DOHH2 (cell line): ENCODE results near the gene ZSCAN22.

Experiments used
- CTCF ChIP-seq: fragments of 200-600 bp; sonication (generic); IDR thresholded peaks from one replicate; pipeline ENCODE4 v1.5.1; 2014; ENCODE audit warnings: antibody characterized with exemption, mild to moderate bottlenecking, low read depth, low read length; ENCODE audit not compliant: poor library complexity, severe bottlenecking
- EZH2phosphoT487 ChIP-seq: fragments of 200-600 bp; sonication (generic); IDR thresholded peaks from 2 replicates; pipeline ENCODE4 v1.6.1; 2017; ENCODE audit warnings: borderline replicate concordance, mild to moderate bottlenecking, antibody characterized with exemption, low read length, moderate library complexity, mixed read lengths

DNA sequence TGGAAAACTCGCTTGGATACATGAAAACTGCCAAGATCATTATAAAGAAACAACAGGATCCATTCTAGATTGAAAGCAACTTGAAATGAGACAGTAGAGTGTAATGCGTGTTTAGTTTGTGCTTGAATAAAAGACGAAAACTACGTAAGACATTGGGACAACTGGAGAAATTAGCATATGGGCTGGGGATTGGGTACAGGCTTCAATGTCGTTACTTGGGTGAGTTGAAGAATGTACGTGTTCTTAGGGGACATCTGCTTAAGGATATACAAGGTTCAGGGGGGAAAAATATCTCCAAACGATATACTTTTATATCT, 22.1 kb upstream of the ZSCAN22 start:
- TF ChIP-seq EZH2phosphoT487: no peak
- TF ChIP-seq CTCF: no peak
